BJ (cell line): ENCODE results near the gene SPTBN5. TPM values are rescaled to one million over a fixed set of nuclear protein-coding genes. Genes with fewer than 3 reads are reported as not detected.

Experiments
- CTCF ChIA-PET: fragments of 350-600 bp; formaldehyde crosslinking; extraction: SDS; loops from one replicate; lab custom pipeline; 2021; ENCODE audit warnings: antibody characterized with exemption, inconsistent platforms; lab: Yijun Ruan, JAX
- POLR2A ChIA-PET: fragments of 300-600 bp; sonication (Branson Sonifier 250); formaldehyde crosslinking; extraction: SDS; loops from one replicate; lab custom pipeline; 2021; ENCODE audit warnings: antibody characterized with exemption; lab: Charles Lee
- DNase-seq: peaks from one replicate; pipeline ENCODE4 v3.0.0-alpha.2; 2011; ENCODE audit warnings: low read depth
- H3K27me3 ChIP-seq: 2 replicates; pipeline ENCODE4 v1.6.0; 2011; ENCODE audit warnings: low read length; ENCODE audit not compliant: control insufficient read depth, insufficient read depth
- H3K36me3 ChIP-seq: 2 replicates; pipeline ENCODE4 v1.5.1; 2011; ENCODE audit warnings: low read length; ENCODE audit not compliant: control insufficient read depth, insufficient read depth
- H3K4me3 ChIP-seq: 2 replicates; pipeline ENCODE4 v1.5.1; 2011; ENCODE audit warnings: low read depth, mild to moderate bottlenecking, control low read depth, low read length
- CTCF ChIP-seq: IDR thresholded peaks from 2 replicates; pipeline ENCODE4 v1.5.1; 2011; ENCODE audit warnings: low read depth, mild to moderate bottlenecking, control low read depth, inconsistent platforms, low read length, moderate library complexity; ENCODE audit not compliant: insufficient read depth
- polyA minus RNA-seq: library from RNA; depleted of rRNA, polyadenylated mRNA; stranded (reverse); fragments of >200 nt; gene quantifications from 2 replicates; pipeline ENCODE4 v1.2.3, GENCODE V29; 2011; rRNA and poly(A)+ RNA removed
- polyA plus RNA-seq: library from polyadenylated mRNA; depleted of rRNA; stranded (reverse); fragments of >200 nt; gene quantifications from 2 replicates; pipeline ENCODE4 v1.2.3, GENCODE V29; 2011; rRNA removed

Gene SPTBN5
- polyA plus RNA-seq = 0.04 and 0.05 TPM in 2 replicates
- polyA minus RNA-seq = under 0.01 TPM in 1 of 2 replicates, not detected in the other

- POLR2A ChIA-PET = no interaction called here
- H3K4me3 ChIP-seq = no peak within 1 kb of the TSS
- DNase-seq = no peak
Measured at GRCh38 chr15:41893422-41894250, at the start of gene SPTBN5. Gene SPTBN5 (minus strand): TSS chr15:41894053. CDS start chr15:41893497, 556 bp downstream.

GRCh38 chr15:41942886-41943285 lies 49.0 kb upstream of the SPTBN5 start:
- TF ChIP-seq CTCF = no peak
- no peak overlapping the region for H3K4me3 ChIP-seq
- POLR2A ChIA-PET = no interaction called here

More at GRCh38 chr15:41893422-41894250, at the start of gene SPTBN5:
- H3K27me3 ChIP-seq = no peaks in the 10 kb centered on the region; the same call in 1 of the 2 replicates
- CTCF ChIA-PET = interaction anchor here (4.3 kb wide), 1 partner anchor 10 kb away, joined by 24 read pairs; no protein-coding TSS in a partner anchor
- no peak for TF ChIP-seq CTCF
- H3K36me3 ChIP-seq = no peaks in the 10 kb centered on the region

GRCh38 chr15:41941644-41942415 lies 48.0 kb upstream of the SPTBN5 start:
- no peak overlapping the region for H3K4me3 ChIP-seq
- POLR2A ChIA-PET = interaction anchor here (0.7 kb wide), 1 partner anchor 161 kb away, joined by 3 read pairs; no protein-coding TSS in a partner anchor
- DNase-seq = no peak
- no peak for TF ChIP-seq CTCF
- no peaks in the 10 kb centered on the region for H3K27me3 ChIP-seq
- H3K36me3 ChIP-seq = peaks cover 4% of the 10 kb centered on the region; the same call in 1 of the 2 replicates
- CTCF ChIA-PET = interaction anchor here (0.6 to 2.1 kb wide), 2 partner anchors 41 to 48 kb away, joined by 3 to 7 read pairs; no protein-coding TSS in a partner anchor

More at GRCh38 chr15:41942886-41943285, 49.0 kb upstream of the SPTBN5 start:
- Histone ChIP-seq H3K36me3 (peaks cover 4% of the 10 kb centered on the region; the same call in 1 of the 2 replicates), H3K27me3 (no peaks in the 10 kb centered on the region)
- DNase-seq = no peak
- CTCF ChIA-PET = interaction anchor here (1.2 to 1.5 kb wide), 2 partner anchors 12 to 13 kb away, joined by 3 read pairs; no protein-coding TSS in a partner anchor

GRCh38 chr15:41940441-41940857 lies 46.6 kb upstream of the SPTBN5 start:
- Histone ChIP-seq H3K4me3 (no peak overlapping the region), H3K27me3 (no peaks in the 10 kb centered on the region), H3K36me3 (peaks cover 4% of the 10 kb centered on the region; the same call in 1 of the 2 replicates)
- no peak for DNase-seq
- ChIA-PET CTCF (interaction anchor here (2.1 kb wide), 1 partner anchor 49 kb away, joined by 7 read pairs; no protein-coding TSS in a partner anchor), POLR2A (no interaction called here)
- no peak for TF ChIP-seq CTCF
